IMR-90 (cell line): ENCODE data around the gene C10orf90. TPM values are rescaled to one million over a fixed set of nuclear protein-coding genes. Genes with fewer than 3 reads are reported as not detected.

Experiments
- ATAC-seq: fragments of 200-7000 bp; cut with Tn5 transposase; 2 replicates; pipeline ENCODE4 v1.9.1; 2020; ENCODE audit warnings: low read depth, mild to moderate bottlenecking, moderate library complexity
- BruUV-seq: library from RNA; stranded (reverse); fragments of 400-500 nt; replicated peaks from 2 replicates; lab custom pipeline; 2021; lab: Mats Ljungman, UMichigan
- CTCF ChIA-PET: fragments of 300-600 bp; formaldehyde crosslinking; extraction: SDS; loops from one replicate; lab custom pipeline; 2021; ENCODE audit warnings: antibody characterized with exemption; lab: Yijun Ruan, JAX
- POLR2A ChIA-PET: fragments of 300-600 bp; sonication (Branson Sonifier 250); formaldehyde crosslinking; loops from one replicate; lab custom pipeline; 2022; ENCODE audit warnings: antibody characterized with exemption; ENCODE audit not compliant: unreplicated experiment; lab: Charles Lee
- DNase-seq: peaks from one replicate; pipeline ENCODE4 v3.0.0; 2013
- H2AFZ ChIP-seq: replicated peaks from 2 replicates; pipeline ENCODE3; 2013; ENCODE audit warnings: low read length, mild to moderate bottlenecking; ENCODE audit not compliant: poor library complexity
- H2AK5ac ChIP-seq: 2 replicates; pipeline ENCODE4 v1.6.1; 2013; ENCODE audit warnings: low read depth, low read length, inconsistent platforms
- H2AK9ac ChIP-seq: replicated peaks from 2 replicates; pipeline ENCODE3; 2013; ENCODE audit warnings: mild to moderate bottlenecking, low read depth, low read length, moderate library complexity; ENCODE audit not compliant: poor library complexity
- H2BK120ac ChIP-seq: 2 replicates; pipeline ENCODE4 v1.6.1; 2013; ENCODE audit warnings: low read depth, low read length, inconsistent platforms
- H2BK15ac ChIP-seq: 3 replicates; pipeline ENCODE4 v1.6.1; 2013; ENCODE audit warnings: low read depth, low read length, inconsistent platforms
- H2BK20ac ChIP-seq: 2 replicates; pipeline ENCODE4 v1.6.1; 2013; ENCODE audit warnings: low read depth, mild to moderate bottlenecking, inconsistent platforms, low read length, moderate library complexity
- H2BK5ac ChIP-seq: 2 replicates; pipeline ENCODE4 v1.6.1; 2013; ENCODE audit warnings: mild to moderate bottlenecking, low read depth, low read length, inconsistent platforms; ENCODE audit not compliant: poor library complexity, severe bottlenecking
- H3K14ac ChIP-seq: replicated peaks from 2 replicates; pipeline ENCODE4 v1.6.1; 2013; ENCODE audit warnings: low read depth, low read length, inconsistent platforms
- H3K18ac ChIP-seq: 2 replicates; pipeline ENCODE4 v1.6.1; 2013; ENCODE audit warnings: low read depth, low read length, control low read depth
- H3K23ac ChIP-seq: 2 replicates; pipeline ENCODE4 v1.6.1; 2013; ENCODE audit warnings: low read depth, low read length, inconsistent platforms
- H3K27ac ChIP-seq: 2 replicates; pipeline ENCODE4 v1.5.1; 2013; ENCODE audit warnings: mild to moderate bottlenecking, control low read depth, low read length; ENCODE audit not compliant: insufficient read depth
- H3K27me3 ChIP-seq: 2 replicates; pipeline ENCODE4 v1.6.1; 2013; ENCODE audit warnings: low read length; ENCODE audit not compliant: control insufficient read depth, insufficient read depth
- H3K36me3 ChIP-seq: 2 replicates; pipeline ENCODE4 v1.6.1; 2013; ENCODE audit warnings: low read length, mixed read lengths; ENCODE audit not compliant: control insufficient read depth, insufficient read depth
- H3K4ac ChIP-seq: 2 replicates; pipeline ENCODE4 v1.6.1; 2013; ENCODE audit warnings: low read depth, low read length, inconsistent platforms
- H3K4me1 ChIP-seq: 2 replicates; pipeline ENCODE4 v1.6.1; 2013; ENCODE audit warnings: low read length, mixed read lengths; ENCODE audit not compliant: control insufficient read depth, insufficient read depth
- H3K4me2 ChIP-seq: 2 replicates; pipeline ENCODE4 v1.6.1; 2013; ENCODE audit warnings: low read depth, mild to moderate bottlenecking, control low read depth, low read length, moderate library complexity
- H3K4me3 ChIP-seq: 2 replicates; pipeline ENCODE4 v1.5.1; 2013; ENCODE audit warnings: low read depth, mild to moderate bottlenecking, control low read depth, low read length, moderate library complexity; ENCODE audit not compliant: insufficient read depth
- H3K56ac ChIP-seq: 2 replicates; pipeline ENCODE4 v1.6.1; 2013; ENCODE audit warnings: low read length, inconsistent platforms; ENCODE audit not compliant: insufficient read depth; ENCODE audit errors: extremely low read depth
- H3K79me1 ChIP-seq, 2 experiments: 2 replicates each; pipeline ENCODE4 v1.6.1; 2013; ENCODE audit warnings: low read length in 2 of 2, inconsistent platforms in 1 of 2, low read depth in 1 of 2
- H3K9ac ChIP-seq: 2 replicates; pipeline ENCODE4 v1.6.1; 2013; ENCODE audit warnings: low read depth, low read length, control low read depth
- H3K9me1 ChIP-seq: 2 replicates; pipeline ENCODE4 v1.6.1; 2013; ENCODE audit warnings: low read length, inconsistent platforms; ENCODE audit not compliant: insufficient read depth
- H3K9me3 ChIP-seq: 2 replicates; pipeline ENCODE4 v1.6.1; 2013; ENCODE audit warnings: low read length; ENCODE audit not compliant: control insufficient read depth, insufficient read depth
- H4K20me1 ChIP-seq: 2 replicates; pipeline ENCODE4 v1.6.1; 2013; ENCODE audit warnings: low read length, inconsistent platforms; ENCODE audit not compliant: insufficient read depth
- H4K5ac ChIP-seq: 2 replicates; pipeline ENCODE4 v1.6.1; 2013; ENCODE audit warnings: mild to moderate bottlenecking, low read depth, low read length, control low read depth
- H4K8ac ChIP-seq, 2 experiments: 2 replicates each; pipeline ENCODE4 v1.6.1; 2013; ENCODE audit warnings: low read depth in 2 of 2, low read length in 2 of 2, control low read depth in 1 of 2, inconsistent platforms in 1 of 2
- H4K91ac ChIP-seq: 2 replicates; pipeline ENCODE4 v1.6.1; 2013; ENCODE audit warnings: low read depth, low read length, inconsistent platforms; ENCODE audit not compliant: insufficient read depth
- BHLHE40 ChIP-seq: fragments of 150-350 bp; IDR thresholded peaks from 2 replicates; pipeline ENCODE4 v1.6.1; 2016; ENCODE audit warnings: mild to moderate bottlenecking, low read depth, low read length
- CHD1 ChIP-seq: IDR thresholded peaks from 2 replicates; pipeline ENCODE4 v1.6.1; 2012; ENCODE audit warnings: low read depth, low read length, improper control_type of control experiment
- CTCF ChIP-seq: conservative IDR thresholded peaks from 2 replicates; pipeline ENCODE4 v1.5.1; 2012; ENCODE audit warnings: mild to moderate bottlenecking, low read depth, low read length, improper control_type of control experiment
- ELK1 ChIP-seq: fragments of 150-350 bp; IDR thresholded peaks from 2 replicates; pipeline ENCODE4 v1.6.1; 2016; ENCODE audit warnings: low read depth, mild to moderate bottlenecking, low read length, moderate library complexity, borderline replicate concordance
- FOS ChIP-seq: fragments of 150-350 bp; IDR thresholded peaks from 2 replicates; pipeline ENCODE4 v1.6.1; 2016; ENCODE audit warnings: low read depth, low read length
- POLR2A ChIP-seq: IDR thresholded peaks from 2 replicates; pipeline ENCODE4 v1.6.1; 2012; ENCODE audit warnings: mild to moderate bottlenecking, low read depth, low read length
- RCOR1 ChIP-seq: IDR thresholded peaks from 2 replicates; pipeline ENCODE4 v1.6.1; 2012; ENCODE audit warnings: mild to moderate bottlenecking, low read length, improper control_type of control experiment; ENCODE audit not compliant: insufficient replicate concordance
- RFX5 ChIP-seq: IDR thresholded peaks from 2 replicates; pipeline ENCODE4 v1.8.0; 2012; ENCODE audit warnings: low read depth, mild to moderate bottlenecking, low read length, moderate library complexity
- USF2 ChIP-seq: fragments of 150-350 bp; IDR thresholded peaks from 2 replicates; pipeline ENCODE4 v1.6.1; 2017; ENCODE audit warnings: mild to moderate bottlenecking, antibody characterized with exemption, low read length, low read depth
- WGBS, 2 experiments: methylation state at CpG; one replicate each; pipeline versions ENCODE4 v1.1.5 to v1.1.7; 2013; ENCODE audit warnings: missing lambda C conversion rate in 2 of 2; ENCODE audit not compliant: insufficient read length in 1 of 2; ENCODE audit errors: extremely low coverage in 2 of 2; 5-methylcytosine and 5-hydroxymethylcytosine counted together
- dilution Hi-C: fragments of 300-500 bp; cut with HindIII; formaldehyde crosslinking; loops from one replicate; pipeline ENCODE4 v1.14.3; 2018; ENCODE audit warnings: low sequenced_read_pairs; ENCODE audit not compliant: unreplicated experiment
- in situ Hi-C: fragments of 300-500 bp; cut with MboI; formaldehyde crosslinking; loops from 3 replicates; pipeline ENCODE4 v1.14.3; 2019; ENCODE audit warnings: low sequenced_read_pairs, inconsistent platforms, mixed read lengths
- intact Hi-C: fragments of 100-400 bp; cut with micrococcal nuclease; formaldehyde crosslinking; loops from 2 replicates; pipeline ENCODE4 v1.10.0; 2022
- polyA plus RNA-seq, 3 experiments: library from polyadenylated mRNA; depleted of rRNA; stranded (reverse); fragments of >200 nt; gene quantifications; 2 replicates each; pipeline ENCODE4 v1.2.3, GENCODE V29; 2012; ENCODE audit warnings: low replicate concordance in 1 of 3
- total RNA-seq: library from RNA; depleted of rRNA; stranded (reverse); fragments of >200 nt; gene quantifications from 2 replicates; pipeline ENCODE4 v1.2.3, GENCODE V29; 2012

Gene C10orf90
- total and polyA plus RNA-seq, 2 of the 4 experiments (the other 2 are of a cell fraction) = 0.05 to 0.18 TPM

GRCh38 chr10:126592901-126593300 lies 77.6 kb downstream of the C10orf90 start:
- CTCF ChIA-PET = no interaction called here

More at GRCh38 chr10:126592901-126593300, 77.6 kb downstream of the C10orf90 start:
- Histone ChIP-seq H2AFZ (no peak overlapping the region), H3K56ac (no peak overlapping the region), H4K8ac (no peak overlapping the region), H3K23ac (no peak overlapping the region), H3K27ac (no peak overlapping the region), H4K20me1 (no peaks in the 10 kb centered on the region), H4K5ac (no peak overlapping the region), H3K9ac (no peak overlapping the region), H3K4me2 (no peak overlapping the region), H2AK9ac (no peak overlapping the region), H3K4me3 (no peak overlapping the region), H4K91ac (no peak overlapping the region), H3K14ac (no peak overlapping the region), H3K27me3 (peaks cover 1% of the 10 kb centered on the region), H3K9me3 (no peaks in the 10 kb centered on the region), H3K4ac (no peak overlapping the region), H2AK5ac (no peak overlapping the region), H3K79me1 (no peaks in the 10 kb centered on the region), H3K9me1 (no peaks in the 10 kb centered on the region), H2BK15ac (no peak overlapping the region), H3K36me3 (no peaks in the 10 kb centered on the region), H3K18ac (no peak overlapping the region), H2BK20ac (no peak overlapping the region), H3K4me1 (no peaks in the 10 kb centered on the region), H2BK5ac (no peak overlapping the region), H2BK120ac (no peak overlapping the region)
- ATAC-seq = no peak
- DNase-seq = no peak
- in situ Hi-C loops (no loop called here), dilution Hi-C loops (no loop called here), intact Hi-C loops (no loop called here)
- POLR2A ChIA-PET = no interaction called here
- no TSS peak for BruUV-seq
- WGBS, 2 experiments = no CpG with 5 or more reads among the region's 3 CpGs
- no peak for TF ChIP-seq BHLHE40
- no peak for TF ChIP-seq ELK1
- TF ChIP-seq CHD1 = no peak
- no peak for TF ChIP-seq FOS
- TF ChIP-seq CTCF = no peak
- no peak for TF ChIP-seq USF2
- TF ChIP-seq POLR2A = no peak
- TF ChIP-seq RFX5 = no peak
- TF ChIP-seq RCOR1 = no peak
